Mucosa of descending colon (tissue), 3 donors: ENCODE measurements around the gene CDK5R1. TPM values are rescaled to one million over a fixed set of nuclear protein-coding genes. Genes with fewer than 3 reads are reported as not detected.

Experiments
- ATAC-seq: fragments of 200-7000 bp; cut with Tn5 transposase; one replicate; pipeline ENCODE4 v1.9.1; 2020; ENCODE audit warnings: mild to moderate bottlenecking, moderate library complexity
- DNase-seq, 3 donors: peaks; one replicate each; pipeline ENCODE4 v3.0.0-alpha.2; 2020
- H3K36me3 ChIP-seq: fragments of 200-600 bp; one replicate; pipeline ENCODE4 v1.8.0; 2021; ENCODE audit warnings: low read depth, mild to moderate bottlenecking
- H3K4me1 ChIP-seq: fragments of 200-600 bp; one replicate; pipeline ENCODE4 v1.8.0; 2021; ENCODE audit warnings: low read depth, mild to moderate bottlenecking
- H3K4me3 ChIP-seq: fragments of 200-600 bp; one replicate; pipeline ENCODE4 v1.8.0; 2021; ENCODE audit warnings: mild to moderate bottlenecking
- H3K9me3 ChIP-seq: fragments of 200-600 bp; one replicate; pipeline ENCODE4 v1.8.0; 2021; ENCODE audit warnings: mild to moderate bottlenecking
- intact Hi-C, 2 donors: fragments of 100-400 bp; cut with DNase I in 1 of 2; cut with micrococcal nuclease in 1 of 2; formaldehyde crosslinking; loops; one replicate each; pipeline versions ENCODE4 v1.11.0 to v1.11.1; 2022; cut with DNase I, micrococcal nuclease
- total RNA-seq, 3 donors: library from RNA; stranded (reverse); fragmentation: NEBNext Ultra II Directional in 2 of 3; extraction: Animal tissue kit (Norgen Biotek cat#: 25700) in 2 of 3; gene quantifications; one replicate each; pipeline versions ENCODE4 v1.2.1 to v1.2.4, GENCODE V29; 2021 to 2023
- TF ChIP-seq, protein P1 (sequence below): fragments of 200-600 bp; IDR thresholded peaks from one replicate; pipeline ENCODE4 v1.8.0; 2022; ENCODE audit warnings: antibody characterized with exemption, mild to moderate bottlenecking
- donor health status: DM: no; HTN: no; CAD: no; lungs with moderate emphysema.
- donor health status: DM: no; HTN: no; CAD: no.
- donor health status: DM: no; HTN: yes; CAD: no.

The CDK5R1 gene
- total RNA-seq, 3 donors from 2014 or later = 0.72 to 2.1 (median 1.3) TPM

DNA sequence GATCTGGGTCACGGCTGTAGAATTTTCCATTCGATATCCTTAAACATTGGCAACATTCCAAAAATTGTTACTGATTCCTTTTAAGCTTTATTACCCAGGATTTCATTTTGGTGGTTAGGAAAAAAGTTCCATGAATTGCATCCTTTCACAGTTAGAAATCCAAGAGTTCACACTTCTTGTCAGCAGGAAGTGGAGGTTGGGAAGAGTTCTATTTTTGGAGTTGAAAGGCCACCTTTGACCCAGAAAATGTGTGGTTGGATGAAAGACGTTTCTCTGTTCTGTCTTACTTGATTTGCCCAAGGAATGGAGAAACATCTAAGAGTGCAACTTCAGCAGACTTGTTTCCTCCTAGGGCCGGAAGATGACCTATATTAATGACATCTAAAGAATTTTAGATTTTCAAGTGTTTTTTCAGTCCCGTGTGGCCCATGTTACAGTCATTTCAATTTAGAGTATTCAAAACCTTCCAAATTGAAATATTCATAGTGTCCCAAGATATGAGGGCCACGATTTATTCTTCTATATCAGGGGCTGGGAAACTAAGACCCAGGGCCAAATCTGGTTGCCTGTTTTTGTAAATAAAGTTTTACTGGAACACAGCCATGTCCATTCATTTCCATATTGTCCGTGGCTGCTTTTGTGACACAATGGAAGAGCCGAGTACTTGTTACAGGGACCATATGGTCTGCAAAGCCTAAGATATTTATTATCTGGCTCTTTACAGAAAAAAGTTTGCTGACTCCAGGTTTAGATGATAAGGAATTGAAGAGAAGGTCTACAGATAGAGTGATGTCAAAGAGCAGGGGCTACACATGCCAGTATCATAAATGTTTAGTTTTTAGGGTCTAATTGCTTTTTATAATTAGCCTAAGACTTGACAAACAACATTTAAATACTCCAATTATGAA is 50.2 kb downstream of the CDK5R1 start:
- H3K4me3 ChIP-seq = no peak overlapping the region
- no peaks in the 10 kb centered on the region for H3K36me3 ChIP-seq
- TF ChIP-seq, protein P1, sequence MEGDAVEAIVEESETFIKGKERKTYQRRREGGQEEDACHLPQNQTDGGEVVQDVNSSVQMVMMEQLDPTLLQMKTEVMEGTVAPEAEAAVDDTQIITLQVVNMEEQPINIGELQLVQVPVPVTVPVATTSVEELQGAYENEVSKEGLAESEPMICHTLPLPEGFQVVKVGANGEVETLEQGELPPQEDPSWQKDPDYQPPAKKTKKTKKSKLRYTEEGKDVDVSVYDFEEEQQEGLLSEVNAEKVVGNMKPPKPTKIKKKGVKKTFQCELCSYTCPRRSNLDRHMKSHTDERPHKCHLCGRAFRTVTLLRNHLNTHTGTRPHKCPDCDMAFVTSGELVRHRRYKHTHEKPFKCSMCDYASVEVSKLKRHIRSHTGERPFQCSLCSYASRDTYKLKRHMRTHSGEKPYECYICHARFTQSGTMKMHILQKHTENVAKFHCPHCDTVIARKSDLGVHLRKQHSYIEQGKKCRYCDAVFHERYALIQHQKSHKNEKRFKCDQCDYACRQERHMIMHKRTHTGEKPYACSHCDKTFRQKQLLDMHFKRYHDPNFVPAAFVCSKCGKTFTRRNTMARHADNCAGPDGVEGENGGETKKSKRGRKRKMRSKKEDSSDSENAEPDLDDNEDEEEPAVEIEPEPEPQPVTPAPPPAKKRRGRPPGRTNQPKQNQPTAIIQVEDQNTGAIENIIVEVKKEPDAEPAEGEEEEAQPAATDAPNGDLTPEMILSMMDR = no peak
- no peaks in the 10 kb centered on the region for H3K9me3 ChIP-seq
- no peak for ATAC-seq
- DNase-seq = no peak
- H3K4me1 ChIP-seq = no peaks in the 10 kb centered on the region
- intact Hi-C loops = no loop called here

Other genes with a start within 250 kb of the CDK5R1 start
- gene RHBDL3, start 221.2 kb upstream of the CDK5R1 start, total RNA-seq = 1 to 10 TPM in 2 of 3 donors, under 1 TPM in 1; 0.52 to 2.3 (median 1.3) TPM
- gene C17orf75, start 144.8 kb upstream of the CDK5R1 start, total RNA-seq = 10 to 100 TPM; 10.3 to 14.8 (median 12.9) TPM
- gene ZNF207, start 136.8 kb upstream of the CDK5R1 start, total RNA-seq = 100 to 1,000 TPM; 141 to 168 (median 161) TPM
- 10 to 100 TPM; 81.5 to 99.2 (median 85.8) TPM for gene PSMD11, start 42.5 kb upstream of the CDK5R1 start, total RNA-seq